Gastroesophageal sphincter (tissue), 3 donors: Measurements from ENCODE around the gene CAPN8.

Source experiments
- EP300 ChIP-seq: sonication (generic); formaldehyde crosslinking; IDR thresholded peaks from one replicate; pipeline ENCODE4 v1.6.1; 2017; ENCODE audit warnings: antibody characterized with exemption, mild to moderate bottlenecking
- POLR2A ChIP-seq, 2 donors: fragments of 450-650 bp; IDR thresholded peaks; one replicate each; pipeline ENCODE4 v1.6.1; 2017; ENCODE audit warnings: antibody characterized with exemption in 2 of 2, mild to moderate bottlenecking in 2 of 2, moderate library complexity in 1 of 2
- TF ChIP-seq, protein P1 (sequence below), 4 experiments: fragments of 200-600 bp in 2 of 4; fragments of 450-650 bp in 2 of 4; sonication (generic) in 1 of 4; IDR thresholded peaks; one replicate each; pipeline ENCODE4 v1.5.1; 2017 to 2019; ENCODE audit warnings: antibody characterized with exemption in 4 of 4, mild to moderate bottlenecking in 2 of 4, moderate library complexity in 2 of 4

- TF ChIP-seq POLR2A (IDR thresholded peaks at IDR 0.05) (no peak), EP300 (no peak)
- TF ChIP-seq, protein P1, sequence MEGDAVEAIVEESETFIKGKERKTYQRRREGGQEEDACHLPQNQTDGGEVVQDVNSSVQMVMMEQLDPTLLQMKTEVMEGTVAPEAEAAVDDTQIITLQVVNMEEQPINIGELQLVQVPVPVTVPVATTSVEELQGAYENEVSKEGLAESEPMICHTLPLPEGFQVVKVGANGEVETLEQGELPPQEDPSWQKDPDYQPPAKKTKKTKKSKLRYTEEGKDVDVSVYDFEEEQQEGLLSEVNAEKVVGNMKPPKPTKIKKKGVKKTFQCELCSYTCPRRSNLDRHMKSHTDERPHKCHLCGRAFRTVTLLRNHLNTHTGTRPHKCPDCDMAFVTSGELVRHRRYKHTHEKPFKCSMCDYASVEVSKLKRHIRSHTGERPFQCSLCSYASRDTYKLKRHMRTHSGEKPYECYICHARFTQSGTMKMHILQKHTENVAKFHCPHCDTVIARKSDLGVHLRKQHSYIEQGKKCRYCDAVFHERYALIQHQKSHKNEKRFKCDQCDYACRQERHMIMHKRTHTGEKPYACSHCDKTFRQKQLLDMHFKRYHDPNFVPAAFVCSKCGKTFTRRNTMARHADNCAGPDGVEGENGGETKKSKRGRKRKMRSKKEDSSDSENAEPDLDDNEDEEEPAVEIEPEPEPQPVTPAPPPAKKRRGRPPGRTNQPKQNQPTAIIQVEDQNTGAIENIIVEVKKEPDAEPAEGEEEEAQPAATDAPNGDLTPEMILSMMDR (IDR thresholded peaks at IDR 0.05), result no peak
Observed at GRCh38 chr1:223706077-223706973, 40.8 kb upstream of the CAPN8 start.
